IMR-90 (cell line): ENCODE data around the gene GFOD2. TPM values are rescaled to one million over a fixed set of nuclear protein-coding genes. Genes with fewer than 3 reads are reported as not detected.

ENCODE experiments used
- ATAC-seq: fragments of 200-7000 bp; cut with Tn5 transposase; 2 replicates; pipeline ENCODE4 v1.9.1; 2020; ENCODE audit warnings: low read depth, mild to moderate bottlenecking, moderate library complexity
- BruUV-seq: library from RNA; stranded (reverse); fragments of 400-500 nt; replicated peaks from 2 replicates; lab custom pipeline; 2021; lab: Mats Ljungman, UMichigan
- CTCF ChIA-PET: fragments of 300-600 bp; formaldehyde crosslinking; extraction: SDS; loops from one replicate; lab custom pipeline; 2021; ENCODE audit warnings: antibody characterized with exemption; lab: Yijun Ruan, JAX
- POLR2A ChIA-PET: fragments of 300-600 bp; sonication (Branson Sonifier 250); formaldehyde crosslinking; loops from one replicate; lab custom pipeline; 2022; ENCODE audit warnings: antibody characterized with exemption; ENCODE audit not compliant: unreplicated experiment; lab: Charles Lee
- DNase-seq: peaks from one replicate; pipeline ENCODE4 v3.0.0; 2013
- H2AFZ ChIP-seq: replicated peaks from 2 replicates; pipeline ENCODE3; 2013; ENCODE audit warnings: low read length, mild to moderate bottlenecking; ENCODE audit not compliant: poor library complexity
- H2AK5ac ChIP-seq: 2 replicates; pipeline ENCODE4 v1.6.1; 2013; ENCODE audit warnings: low read depth, low read length, inconsistent platforms
- H2AK9ac ChIP-seq: replicated peaks from 2 replicates; pipeline ENCODE3; 2013; ENCODE audit warnings: mild to moderate bottlenecking, low read depth, low read length, moderate library complexity; ENCODE audit not compliant: poor library complexity
- H2BK120ac ChIP-seq: 2 replicates; pipeline ENCODE4 v1.6.1; 2013; ENCODE audit warnings: low read depth, low read length, inconsistent platforms
- H2BK15ac ChIP-seq: 3 replicates; pipeline ENCODE4 v1.6.1; 2013; ENCODE audit warnings: low read depth, low read length, inconsistent platforms
- H2BK20ac ChIP-seq: 2 replicates; pipeline ENCODE4 v1.6.1; 2013; ENCODE audit warnings: low read depth, mild to moderate bottlenecking, inconsistent platforms, low read length, moderate library complexity
- H2BK5ac ChIP-seq: 2 replicates; pipeline ENCODE4 v1.6.1; 2013; ENCODE audit warnings: mild to moderate bottlenecking, low read depth, low read length, inconsistent platforms; ENCODE audit not compliant: poor library complexity, severe bottlenecking
- H3K14ac ChIP-seq: replicated peaks from 2 replicates; pipeline ENCODE4 v1.6.1; 2013; ENCODE audit warnings: low read depth, low read length, inconsistent platforms
- H3K18ac ChIP-seq: 2 replicates; pipeline ENCODE4 v1.6.1; 2013; ENCODE audit warnings: low read depth, low read length, control low read depth
- H3K23ac ChIP-seq: 2 replicates; pipeline ENCODE4 v1.6.1; 2013; ENCODE audit warnings: low read depth, low read length, inconsistent platforms
- H3K27ac ChIP-seq: 2 replicates; pipeline ENCODE4 v1.5.1; 2013; ENCODE audit warnings: mild to moderate bottlenecking, control low read depth, low read length; ENCODE audit not compliant: insufficient read depth
- H3K27me3 ChIP-seq: 2 replicates; pipeline ENCODE4 v1.6.1; 2013; ENCODE audit warnings: low read length; ENCODE audit not compliant: control insufficient read depth, insufficient read depth
- H3K36me3 ChIP-seq: 2 replicates; pipeline ENCODE4 v1.6.1; 2013; ENCODE audit warnings: low read length, mixed read lengths; ENCODE audit not compliant: control insufficient read depth, insufficient read depth
- H3K4ac ChIP-seq: 2 replicates; pipeline ENCODE4 v1.6.1; 2013; ENCODE audit warnings: low read depth, low read length, inconsistent platforms
- H3K4me1 ChIP-seq: 2 replicates; pipeline ENCODE4 v1.6.1; 2013; ENCODE audit warnings: low read length, mixed read lengths; ENCODE audit not compliant: control insufficient read depth, insufficient read depth
- H3K4me2 ChIP-seq: 2 replicates; pipeline ENCODE4 v1.6.1; 2013; ENCODE audit warnings: low read depth, mild to moderate bottlenecking, control low read depth, low read length, moderate library complexity
- H3K4me3 ChIP-seq: 2 replicates; pipeline ENCODE4 v1.5.1; 2013; ENCODE audit warnings: low read depth, mild to moderate bottlenecking, control low read depth, low read length, moderate library complexity; ENCODE audit not compliant: insufficient read depth
- H3K56ac ChIP-seq: 2 replicates; pipeline ENCODE4 v1.6.1; 2013; ENCODE audit warnings: low read length, inconsistent platforms; ENCODE audit not compliant: insufficient read depth; ENCODE audit errors: extremely low read depth
- H3K79me1 ChIP-seq, 2 experiments: 2 replicates each; pipeline ENCODE4 v1.6.1; 2013; ENCODE audit warnings: low read length in 2 of 2, inconsistent platforms in 1 of 2, low read depth in 1 of 2
- H3K9ac ChIP-seq: 2 replicates; pipeline ENCODE4 v1.6.1; 2013; ENCODE audit warnings: low read depth, low read length, control low read depth
- H3K9me1 ChIP-seq: 2 replicates; pipeline ENCODE4 v1.6.1; 2013; ENCODE audit warnings: low read length, inconsistent platforms; ENCODE audit not compliant: insufficient read depth
- H3K9me3 ChIP-seq: 2 replicates; pipeline ENCODE4 v1.6.1; 2013; ENCODE audit warnings: low read length; ENCODE audit not compliant: control insufficient read depth, insufficient read depth
- H4K20me1 ChIP-seq: 2 replicates; pipeline ENCODE4 v1.6.1; 2013; ENCODE audit warnings: low read length, inconsistent platforms; ENCODE audit not compliant: insufficient read depth
- H4K5ac ChIP-seq: 2 replicates; pipeline ENCODE4 v1.6.1; 2013; ENCODE audit warnings: mild to moderate bottlenecking, low read depth, low read length, control low read depth
- H4K8ac ChIP-seq, 2 experiments: 2 replicates each; pipeline ENCODE4 v1.6.1; 2013; ENCODE audit warnings: low read depth in 2 of 2, low read length in 2 of 2, control low read depth in 1 of 2, inconsistent platforms in 1 of 2
- H4K91ac ChIP-seq: 2 replicates; pipeline ENCODE4 v1.6.1; 2013; ENCODE audit warnings: low read depth, low read length, inconsistent platforms; ENCODE audit not compliant: insufficient read depth
- BHLHE40 ChIP-seq: fragments of 150-350 bp; IDR thresholded peaks from 2 replicates; pipeline ENCODE4 v1.6.1; 2016; ENCODE audit warnings: mild to moderate bottlenecking, low read depth, low read length
- CEBPB ChIP-seq: IDR thresholded peaks from 2 replicates; pipeline ENCODE4 v1.6.1; 2012; ENCODE audit warnings: low read depth, low read length, improper control_type of control experiment
- CHD1 ChIP-seq: IDR thresholded peaks from 2 replicates; pipeline ENCODE4 v1.6.1; 2012; ENCODE audit warnings: low read depth, low read length, improper control_type of control experiment
- CTCF ChIP-seq: conservative IDR thresholded peaks from 2 replicates; pipeline ENCODE4 v1.5.1; 2012; ENCODE audit warnings: mild to moderate bottlenecking, low read depth, low read length, improper control_type of control experiment
- ELK1 ChIP-seq: fragments of 150-350 bp; IDR thresholded peaks from 2 replicates; pipeline ENCODE4 v1.6.1; 2016; ENCODE audit warnings: low read depth, mild to moderate bottlenecking, low read length, moderate library complexity, borderline replicate concordance
- FOS ChIP-seq: fragments of 150-350 bp; IDR thresholded peaks from 2 replicates; pipeline ENCODE4 v1.6.1; 2016; ENCODE audit warnings: low read depth, low read length
- MAFK ChIP-seq: IDR thresholded peaks from 2 replicates; pipeline ENCODE4 v1.6.1; 2012; ENCODE audit warnings: low read depth, low read length, improper control_type of control experiment
- MAZ ChIP-seq: IDR thresholded peaks from 2 replicates; pipeline ENCODE4 v1.6.1; 2012; ENCODE audit warnings: low read depth, mild to moderate bottlenecking, low read length, improper control_type of control experiment, moderate library complexity, borderline replicate concordance
- MXI1 ChIP-seq: IDR thresholded peaks from 2 replicates; pipeline ENCODE4 v1.6.1; 2012; ENCODE audit warnings: low read depth, mild to moderate bottlenecking, low read length, moderate library complexity, borderline replicate concordance
- NFE2L2 ChIP-seq: fragments of 150-350 bp; IDR thresholded peaks from 2 replicates; pipeline ENCODE4 v1.6.1; 2016; ENCODE audit warnings: low read depth, mild to moderate bottlenecking, low read length
- POLR2A ChIP-seq: IDR thresholded peaks from 2 replicates; pipeline ENCODE4 v1.6.1; 2012; ENCODE audit warnings: mild to moderate bottlenecking, low read depth, low read length
- RAD21 ChIP-seq: IDR thresholded peaks from 2 replicates; pipeline ENCODE4 v1.6.1; 2012; ENCODE audit warnings: low read length, improper control_type of control experiment
- RCOR1 ChIP-seq: IDR thresholded peaks from 2 replicates; pipeline ENCODE4 v1.6.1; 2012; ENCODE audit warnings: mild to moderate bottlenecking, low read length, improper control_type of control experiment; ENCODE audit not compliant: insufficient replicate concordance
- RFX5 ChIP-seq: IDR thresholded peaks from 2 replicates; pipeline ENCODE4 v1.8.0; 2012; ENCODE audit warnings: low read depth, mild to moderate bottlenecking, low read length, moderate library complexity
- SMC3 ChIP-seq: fragments of 150-350 bp; IDR thresholded peaks from 2 replicates; pipeline ENCODE4 v1.6.1; 2016; ENCODE audit warnings: low read depth, mild to moderate bottlenecking, antibody characterized with exemption, low read length, moderate library complexity
- USF2 ChIP-seq: fragments of 150-350 bp; IDR thresholded peaks from 2 replicates; pipeline ENCODE4 v1.6.1; 2017; ENCODE audit warnings: mild to moderate bottlenecking, antibody characterized with exemption, low read length, low read depth
- WGBS, 2 experiments: methylation state at CpG; one replicate each; pipeline versions ENCODE4 v1.1.5 to v1.1.7; 2013; ENCODE audit warnings: missing lambda C conversion rate in 2 of 2; ENCODE audit not compliant: insufficient read length in 1 of 2; ENCODE audit errors: extremely low coverage in 2 of 2; 5-methylcytosine and 5-hydroxymethylcytosine counted together
- dilution Hi-C: fragments of 300-500 bp; cut with HindIII; formaldehyde crosslinking; loops from one replicate; pipeline ENCODE4 v1.14.3; 2018; ENCODE audit warnings: low sequenced_read_pairs; ENCODE audit not compliant: unreplicated experiment
- in situ Hi-C: fragments of 300-500 bp; cut with MboI; formaldehyde crosslinking; loops from 3 replicates; pipeline ENCODE4 v1.14.3; 2019; ENCODE audit warnings: low sequenced_read_pairs, inconsistent platforms, mixed read lengths
- intact Hi-C: fragments of 100-400 bp; cut with micrococcal nuclease; formaldehyde crosslinking; loops from 2 replicates; pipeline ENCODE4 v1.10.0; 2022
- polyA plus RNA-seq, 3 experiments: library from polyadenylated mRNA; depleted of rRNA; stranded (reverse); fragments of >200 nt; gene quantifications; 2 replicates each; pipeline ENCODE4 v1.2.3, GENCODE V29; 2012; ENCODE audit warnings: low replicate concordance in 1 of 3
- total RNA-seq: library from RNA; depleted of rRNA; stranded (reverse); fragments of >200 nt; gene quantifications from 2 replicates; pipeline ENCODE4 v1.2.3, GENCODE V29; 2012

GFOD2 gene
- total and polyA plus RNA-seq, 2 of the 4 experiments (the other 2 are of a cell fraction): 12.3 to 18.1 TPM

DNA sequence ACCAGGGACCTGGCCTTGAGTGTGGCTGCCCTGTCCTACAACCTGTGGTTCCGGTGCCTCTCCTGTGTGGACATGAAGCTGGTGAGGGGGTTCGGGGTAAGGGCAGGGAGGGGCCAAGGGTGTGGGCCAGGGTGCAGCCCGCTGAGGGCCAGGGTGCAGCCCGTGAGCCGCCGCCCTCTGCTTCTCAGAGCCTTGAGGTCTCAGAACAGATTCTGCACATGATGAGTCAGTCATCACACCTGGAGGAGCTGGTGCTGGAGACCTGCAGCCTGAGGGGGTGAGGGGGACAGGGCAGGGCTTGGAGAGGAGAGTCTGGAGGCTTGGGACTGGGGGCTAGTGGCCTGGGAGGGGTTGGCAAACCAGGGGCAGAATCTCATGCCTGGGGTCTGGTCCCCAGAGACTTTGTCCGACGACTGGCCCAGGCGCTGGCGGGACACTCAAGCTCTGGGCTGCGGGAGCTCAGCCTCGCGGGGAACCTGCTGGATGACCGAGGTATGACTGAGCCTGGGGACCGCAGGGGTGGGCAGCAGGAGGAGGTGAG is 71.9 kb downstream of the GFOD2 start:
- no peak for ATAC-seq
- no peak overlapping the region for H3K4ac ChIP-seq
- H4K5ac ChIP-seq: no peak overlapping the region
- in situ Hi-C loops (no loop called here), intact Hi-C loops (no loop called here), dilution Hi-C loops (no loop called here)
- H3K9ac ChIP-seq: no peak overlapping the region
- no peak overlapping the region for H2BK5ac ChIP-seq
- no TSS peak for BruUV-seq
- peaks cover 75% of the 10 kb centered on the region for H3K27me3 ChIP-seq
- no peak overlapping the region for H3K18ac ChIP-seq
- H3K27ac ChIP-seq: no peak overlapping the region
- H3K4me2 ChIP-seq: no peak overlapping the region
- H4K8ac ChIP-seq: no peak overlapping the region
- no peak overlapping the region for H2BK120ac ChIP-seq
- H3K36me3 ChIP-seq: no peaks in the 10 kb centered on the region
- H2BK15ac ChIP-seq: no peak overlapping the region
- peaks cover under 1% of the 10 kb centered on the region; the same call in 1 of the 2 replicates for H3K4me1 ChIP-seq
- no peak overlapping the region for H3K4me3 ChIP-seq
- H3K56ac ChIP-seq: no peak overlapping the region
- no peak overlapping the region for H3K23ac ChIP-seq
- TF ChIP-seq MAZ: no peak
- TF ChIP-seq RFX5: no peak
- no peak for TF ChIP-seq MXI1
- no peak for TF ChIP-seq SMC3
- no peak for TF ChIP-seq RCOR1
- TF ChIP-seq POLR2A: no peak
- no peak for TF ChIP-seq BHLHE40
- TF ChIP-seq FOS: no peak
- no peak for TF ChIP-seq CEBPB
- no peak for TF ChIP-seq NFE2L2
- TF ChIP-seq CHD1: no peak
- TF ChIP-seq MAFK: no peak
- no peak for TF ChIP-seq RAD21
- TF ChIP-seq USF2: no peak
- TF ChIP-seq CTCF: no peak
- no peak for TF ChIP-seq ELK1
- no peak overlapping the region for H2AK5ac ChIP-seq
- H3K79me1 ChIP-seq: no peaks in the 10 kb centered on the region
- no peak overlapping the region for H4K91ac ChIP-seq
- H2AFZ ChIP-seq: no peak overlapping the region
- H3K9me3 ChIP-seq: no peaks in the 10 kb centered on the region
- H3K14ac ChIP-seq: no peak overlapping the region
- 66% methylated on average over 3 of the region's 15 CpGs; no CpG with 5 or more reads in 1 of the 2 experiments for WGBS, 2 experiments
- ChIA-PET CTCF (interaction anchor here (0.6 kb wide), 1 partner anchor 100 kb away, joined by 3 read pairs; no protein-coding TSS in a partner anchor), POLR2A (no interaction called here)
- H4K20me1 ChIP-seq: peaks cover 8% of the 10 kb centered on the region
- H2AK9ac ChIP-seq: peak overlapping the region; percentile 16
- H3K9me1 ChIP-seq: no peaks in the 10 kb centered on the region
- H2BK20ac ChIP-seq: no peak overlapping the region
- DNase-seq: no peak
